ENCODE results near the gene GJC2.

The GJC2 gene

GRCh38 chr1:228197555-228198147 lies 47.9 kb downstream of the GJC2 start:
- no peak for FAIRE-seq

GRCh38 chr1:228198977-228199590 lies 49.4 kb downstream of the GJC2 start:
- FAIRE-seq: no peak

DNA sequence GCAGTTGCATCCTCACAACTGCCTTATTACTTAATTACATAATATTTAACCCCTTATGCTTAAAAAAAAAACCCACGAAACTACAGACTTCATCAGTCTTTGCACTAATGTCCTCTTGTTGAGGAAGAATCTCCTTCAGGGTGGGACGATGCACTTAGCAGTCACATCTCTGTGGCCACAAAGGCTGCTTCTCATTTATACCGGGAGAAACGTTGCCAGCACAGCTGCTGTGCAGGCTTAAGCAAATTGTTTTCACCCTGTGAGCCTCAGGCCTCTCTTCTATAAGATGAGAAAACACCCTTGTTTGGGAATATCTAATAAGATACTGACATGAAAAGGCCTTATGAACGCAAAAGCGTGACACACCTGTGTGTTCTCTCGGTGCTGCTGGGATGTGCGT lies 55.2 kb downstream of the GJC2 start:
- no peak for FAIRE-seq

- no peak for FAIRE-seq
Observed at GRCh38 chr1:228205526-228206436, 56.1 kb downstream of the GJC2 start.

DNA sequence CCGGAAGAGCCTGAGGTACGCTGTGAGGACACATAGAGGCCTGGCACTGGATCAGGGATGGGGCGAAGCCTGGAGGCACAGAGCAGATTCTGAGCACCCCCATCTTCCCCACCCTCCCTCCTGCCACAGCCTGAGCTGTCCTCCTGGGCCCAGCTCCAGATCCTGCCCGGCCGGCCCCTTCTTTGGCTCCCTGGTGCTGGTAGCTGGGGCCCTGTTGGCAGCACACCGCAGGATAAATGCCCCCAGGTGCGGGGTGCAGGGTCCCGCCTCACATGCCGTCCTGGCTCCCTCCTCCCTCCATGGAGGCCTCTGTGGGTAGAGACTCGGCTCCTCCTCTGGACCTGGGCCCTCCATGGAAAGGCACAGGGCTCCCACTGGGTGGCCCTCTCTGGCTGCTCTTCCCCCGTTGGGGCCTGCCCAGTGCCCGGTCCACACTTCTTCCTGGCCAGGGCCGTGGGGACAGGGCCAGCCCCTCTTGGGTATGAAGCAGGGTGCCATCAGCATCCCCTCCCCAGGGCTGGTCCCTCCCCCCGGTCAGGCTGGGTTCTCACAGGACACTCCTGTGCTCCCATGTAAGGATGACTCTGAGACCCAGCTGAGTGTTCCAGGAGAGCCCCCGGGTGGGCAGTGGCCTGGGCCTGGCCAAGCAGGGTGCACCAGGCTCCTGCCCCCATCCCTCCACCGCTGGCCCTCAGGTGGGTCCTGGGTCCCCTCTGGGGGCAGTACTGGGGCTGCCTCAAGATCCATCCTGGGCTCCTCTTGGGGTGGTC lies 57.0 kb downstream of the GJC2 start:
- FAIRE-seq: no peak

DNA sequence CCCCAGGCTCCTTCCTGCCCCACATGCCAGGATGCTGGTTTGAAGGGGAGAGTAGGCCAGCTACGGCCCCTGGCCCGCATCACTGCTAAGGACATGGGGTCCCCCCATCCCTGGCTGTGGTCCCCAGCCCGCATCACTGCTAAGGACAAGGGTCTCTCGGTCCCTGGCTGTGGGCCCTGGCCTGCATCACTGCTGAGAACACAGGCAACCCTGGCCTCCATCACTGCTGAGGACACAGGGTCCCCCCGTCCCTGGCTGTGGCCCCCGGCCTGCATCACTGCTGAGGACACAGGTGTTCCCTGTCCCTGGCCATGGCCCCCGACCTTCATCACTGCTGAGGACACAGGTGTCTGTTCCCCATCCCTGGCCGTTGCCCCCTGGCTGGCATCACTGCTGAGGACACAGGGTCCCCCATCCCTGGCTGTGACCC lies 57.7 kb downstream of the GJC2 start:
- no peak for FAIRE-seq

GRCh38 chr1:228207851-228208821 lies 58.4 kb downstream of the GJC2 start, which contains the start of gene OBSCN:
OBSCN (plus strand) TSS chr1:228208044; CDS start chr1:228211784, 3,740 bp downstream.
- FAIRE-seq: no peak

DNA sequence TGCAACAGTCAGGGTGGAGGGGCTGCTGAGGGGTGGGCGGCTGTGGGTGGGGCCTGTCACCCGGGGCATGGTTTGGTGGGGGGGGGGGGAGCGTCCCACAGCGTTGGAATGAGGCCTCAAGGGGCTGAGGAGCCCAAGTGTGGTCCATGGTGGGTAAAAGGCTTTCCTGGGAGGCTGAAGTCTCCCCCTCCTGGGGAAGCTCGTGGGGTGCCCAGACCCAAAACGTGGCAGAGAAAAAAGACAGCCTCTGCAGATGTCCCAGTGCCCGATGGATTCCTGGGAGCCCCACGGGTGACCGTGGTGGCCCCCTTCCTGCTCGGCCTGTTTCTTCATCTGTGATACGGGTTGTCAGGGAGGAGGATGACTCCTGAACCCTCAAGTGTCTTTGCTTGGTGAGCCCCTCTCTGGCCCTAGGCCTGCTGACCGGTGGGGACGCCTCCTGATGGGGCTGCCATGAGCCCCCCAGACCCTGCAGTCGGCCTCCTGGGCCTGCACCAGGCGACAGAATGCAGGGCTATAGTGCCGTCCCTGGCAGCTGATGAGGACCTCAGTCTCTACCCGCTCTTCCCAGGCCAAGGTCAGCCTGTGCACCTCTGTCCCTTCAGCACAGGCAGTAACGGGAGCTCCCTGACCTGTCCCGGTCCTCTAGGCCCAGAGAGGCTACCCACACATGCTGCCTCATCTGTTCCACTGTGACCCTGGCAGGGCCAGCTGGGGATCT lies 59.3 kb downstream of the GJC2 start:
- FAIRE-seq: no peak

Measured in colon (tissue), 2 donors.